Measurements from ENCODE around the gene DMP1. TPM values are rescaled to one million over a fixed set of nuclear protein-coding genes. Genes with fewer than 3 reads are reported as not detected.

Gene DMP1
- total RNA-seq (2014; rRNA removed; shearing (Covaris generic)) = not detected in 2 replicates
- 0.27 TPM in 1 of 2 replicates, not detected in the other for polyA plus RNA-seq (2016; fragmentation: Nextera tagmentation; extraction: Ambion mirVana)
- long read RNA-seq = 0 reads

GRCh38 chr4:87649980-87650379 lies at the start of gene DMP1:
DMP1 (plus strand) TSS chr4:87650280; CDS start chr4:87656493, 6,213 bp downstream.
- no peak for TF ChIP-seq ETS1 (IDR thresholded peaks at IDR 0.05)
- TF ChIP-seq REST (IDR thresholded peaks at IDR 0.05; ENCODE audit: unreplicated experiment) = no peak
- TF ChIP-seq ZNF462 (CRISPR knock-in tag; IDR thresholded peaks at IDR 0.05) = no peak
- TF ChIP-seq EZH2phosphoT487 (IDR thresholded peaks at IDR 0.05; ENCODE audit: unreplicated experiment) = no peak
- TF ChIP-seq CTCF (conservative IDR thresholded peaks at IDR 0.05; ENCODE audit: low read depth in 2 of 2) = no peak
- no peak for TF ChIP-seq EZH2 (IDR thresholded peaks at IDR 0.05; ENCODE audit: low read depth, unreplicated experiment)
- no peak for TF ChIP-seq JUNB (IDR thresholded peaks at IDR 0.05; ENCODE audit: unreplicated experiment)
- TF ChIP-seq STAT1 (IDR thresholded peaks at IDR 0.05; ENCODE audit: unreplicated experiment) = no peak
- no peak for TF ChIP-seq POLR2AphosphoS5 (IDR thresholded peaks at IDR 0.05; ENCODE audit: low read depth)
- TF ChIP-seq NANOG (IDR thresholded peaks at IDR 0.05; ENCODE audit: borderline replicate concordance) = no peak
- no peak for TF ChIP-seq ZNF114 (CRISPR knock-in tag; IDR thresholded peaks at IDR 0.05)
- TF ChIP-seq ZNF331 (CRISPR knock-in tag; IDR thresholded peaks at IDR 0.05; ENCODE audit: low read depth) = no peak
- TF ChIP-seq CREB1 (CRISPR knock-in tag; IDR thresholded peaks at IDR 0.05; ENCODE audit: low read depth) = no peak
- no peaks in the 10 kb centered on the region for H3F3A ChIP-seq (replicated peaks; ENCODE audit: low read depth)
- H3K36me3 ChIP-seq (ENCODE audit: insufficient read depth) = no peaks in the 10 kb centered on the region
- H3K79me2 ChIP-seq (replicated peaks; ENCODE audit: insufficient read depth) = no peaks in the 10 kb centered on the region
- Mint-ChIP-seq H3K4me1 (peaks cover 12% of the 10 kb centered on the region), H3K4me3 (no peak within 1 kb of the TSS), H3K36me3 (ENCODE audit: low read depth) (no peaks in the 10 kb centered on the region), H3K27me3 (ENCODE audit: insufficient read depth, low read depth, poor library complexity) (peaks cover 1% of the 10 kb centered on the region), H3K27ac (no peak within 1 kb of the TSS), H3K9me3 (no peaks in the 10 kb centered on the region; the same call in 2 of the 3 replicates)
- H3K4me1 ChIP-seq (ENCODE audit: insufficient read depth) = peaks cover 12% of the 10 kb centered on the region
- no peak within 1 kb of the TSS for H3K4me2 ChIP-seq
- ATAC-seq = no peak
- H3K27me3 ChIP-seq (ENCODE audit: insufficient read depth) = no peaks in the 10 kb centered on the region
- no peaks in the 10 kb centered on the region for H3K9me2 ChIP-seq (ENCODE audit: insufficient read depth)
- H3K27ac ChIP-seq (ENCODE audit: low read depth) = no peak within 1 kb of the TSS
- no peaks in the 10 kb centered on the region for H4K20me1 ChIP-seq (replicated peaks; ENCODE audit: insufficient read depth)
- DNase-seq (ENCODE audit: low spot score) = no peak
- H3K4me3 ChIP-seq = no peak within 1 kb of the TSS
- H2AFZ ChIP-seq = no peak within 1 kb of the TSS
